ENCODE data around the gene SLC44A1.

DNA sequence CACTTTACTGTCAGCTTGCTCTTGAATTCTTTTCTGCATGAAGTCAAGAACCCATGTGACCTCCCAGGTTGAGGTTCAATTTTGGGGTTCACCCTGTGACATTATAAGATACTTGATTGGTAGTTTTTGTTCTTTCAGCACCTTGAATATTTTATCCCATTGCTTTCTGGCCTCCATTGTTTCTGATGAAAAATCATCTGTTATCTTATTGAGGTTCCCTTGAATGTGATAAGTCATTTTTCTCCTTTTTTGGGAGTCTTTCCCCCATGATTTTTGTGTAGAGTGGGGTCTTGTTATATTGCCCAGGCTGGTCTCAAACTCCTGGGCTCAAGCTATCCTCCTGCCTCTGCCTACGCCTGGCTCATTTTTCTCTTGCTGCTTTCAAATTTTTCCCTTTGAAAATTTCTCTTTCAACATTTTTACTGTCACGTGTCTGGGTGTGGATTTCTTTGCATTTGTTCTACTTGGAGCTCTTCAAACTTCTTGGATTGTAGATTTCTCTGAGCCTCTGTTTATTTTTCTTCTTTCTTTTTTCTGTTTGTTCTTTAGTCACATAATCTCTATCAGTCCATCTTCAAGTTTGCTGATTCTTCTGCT lies 20.8 kb upstream of the SLC44A1 start:
- TF ChIP-seq CTCF (IDR thresholded peaks at IDR 0.05) (no peak), POLR2A (IDR thresholded peaks at IDR 0.05) (no peak)

Measured in adrenal gland (tissue), 5 donors.